GM12878 (cell line): ENCODE data around the gene IGSF22. TPM values are rescaled to one million over a fixed set of nuclear protein-coding genes. Genes with fewer than 3 reads are reported as not detected.

ENCODE experiments used
- ATF3 ChIP-seq: IDR thresholded peaks from 2 replicates; pipeline ENCODE4 v1.6.1; 2011; ENCODE audit warnings: low read depth, mild to moderate bottlenecking, low read length, moderate library complexity, borderline replicate concordance; ENCODE audit errors: extremely low read depth
- BRCA1 ChIP-seq: IDR thresholded peaks from 2 replicates; pipeline ENCODE4 v1.6.1; 2011; ENCODE audit warnings: low read depth, low read length, improper control_type of control experiment
- CBX5 ChIP-seq: sonication (generic); IDR thresholded peaks from 2 replicates; pipeline ENCODE4 v1.6.1; 2016; ENCODE audit warnings: low read depth, moderate library complexity, mild to moderate bottlenecking, inconsistent platforms
- CREB1 ChIP-seq: IDR thresholded peaks from 2 replicates; pipeline ENCODE4 v1.6.1; 2012; ENCODE audit warnings: low read depth, mild to moderate bottlenecking, inconsistent platforms
- E4F1 ChIP-seq: fragments of 450-650 bp; IDR thresholded peaks from 2 replicates; pipeline ENCODE4 v1.6.1; 2018; ENCODE audit warnings: borderline replicate concordance, mild to moderate bottlenecking; ENCODE audit not compliant: partially characterized antibody
- ETV6 ChIP-seq, 2 experiments: fragments of 450-650 bp in 1 of 2; IDR thresholded peaks in 1 of 2; conservative IDR thresholded peaks in 1 of 2; 2 replicates each; pipeline ENCODE4 v1.6.1; 2014; ENCODE audit warnings: antibody characterized with exemption in 1 of 2, borderline replicate concordance in 1 of 2, low read depth in 1 of 2, mild to moderate bottlenecking in 1 of 2, moderate library complexity in 1 of 2
- FOXK2 ChIP-seq: fragments of 450-650 bp; IDR thresholded peaks from 2 replicates; pipeline ENCODE4 v1.6.1; 2017; ENCODE audit warnings: mild to moderate bottlenecking, moderate library complexity
- HSF1 ChIP-seq: fragments of 150-350 bp; IDR thresholded peaks from 2 replicates; pipeline ENCODE4 v1.6.1; 2014; ENCODE audit warnings: mild to moderate bottlenecking, low read depth, low read length
- MAX ChIP-seq: IDR thresholded peaks from 2 replicates; pipeline ENCODE4 v1.6.1; 2012; ENCODE audit warnings: low read depth, low read length, improper control_type of control experiment
- NKRF ChIP-seq: fragments of 450-650 bp; conservative IDR thresholded peaks from 2 replicates; pipeline ENCODE4 v1.6.1; 2017; ENCODE audit warnings: mild to moderate bottlenecking, moderate library complexity
- PKNOX1 ChIP-seq: fragments of 450-650 bp; IDR thresholded peaks from 2 replicates; pipeline ENCODE4 v1.6.1; 2016; ENCODE audit warnings: mild to moderate bottlenecking
- PML ChIP-seq: IDR thresholded peaks from 2 replicates; pipeline ENCODE4 v1.6.1; 2012; ENCODE audit warnings: low read length, inconsistent platforms
- POLR2A ChIP-seq: IDR thresholded peaks from 2 replicates; pipeline ENCODE4 v1.6.1; 2011; ENCODE audit warnings: low read depth, mild to moderate bottlenecking, low read length
- POLR2AphosphoS2 ChIP-seq: IDR thresholded peaks from 2 replicates; pipeline ENCODE4 v1.6.1; 2011; ENCODE audit warnings: low read depth, mild to moderate bottlenecking, low read length, improper control_type of control experiment, moderate library complexity
- POU2F2 ChIP-seq: IDR thresholded peaks from 3 replicates; pipeline ENCODE4 v1.6.1; 2011; ENCODE audit warnings: low read depth, mild to moderate bottlenecking, low read length, borderline replicate concordance
- SIN3A ChIP-seq: IDR thresholded peaks from 2 replicates; pipeline ENCODE4 v1.6.1; 2012; ENCODE audit warnings: low read depth, low read length, improper control_type of control experiment
- SPI1 ChIP-seq: IDR thresholded peaks from 2 replicates; pipeline ENCODE4 v1.6.1; 2011; ENCODE audit warnings: low read depth, mild to moderate bottlenecking, low read length, moderate library complexity, borderline replicate concordance; ENCODE audit not compliant: insufficient read depth
- WRNIP1 ChIP-seq: IDR thresholded peaks from 2 replicates; pipeline ENCODE4 v1.6.1; 2011; ENCODE audit warnings: low read depth, low read length, improper control_type of control experiment, borderline replicate concordance
- ZBTB33 ChIP-seq: fragments of 450-650 bp; IDR thresholded peaks from 2 replicates; pipeline ENCODE4 v1.6.1; 2017; ENCODE audit warnings: mild to moderate bottlenecking
- ZNF384 ChIP-seq: IDR thresholded peaks from 2 replicates; pipeline ENCODE4 v1.6.1; 2012; ENCODE audit warnings: low read depth, mild to moderate bottlenecking, low read length, improper control_type of control experiment, borderline replicate concordance
- polyA plus RNA-seq, 11 experiments: library from polyadenylated mRNA; depleted of rRNA in 4 of 11; unstranded in 6 of 11; stranded (reverse) in 5 of 11; fragments of >200 nt; fragmentation: Nextera tagmentation in 4 of 11; fragmentation: Illumina TruSeq in 1 of 11; extraction: Ambion mirVana in 4 of 11; extraction: Trizol in 1 of 11; gene quantifications; 1 replicate in 1 of 11; 2 replicates in 10 of 11; pipeline versions ENCODE4 v1.2.1 to v1.2.3, GENCODE V29; 2011 to 2016; ENCODE audit warnings: inconsistent platforms in 2 of 11, missing spikeins in 2 of 11, low read depth in 1 of 11
- total RNA-seq, 4 experiments: library from RNA; depleted of rRNA in 3 of 4; stranded (reverse); fragments of >200 nt in 3 of 4; fragmentation: Illumina TruSeq in 1 of 4; extraction: Trizol in 1 of 4; gene quantifications; 2 replicates each; pipeline versions ENCODE4 v1.2.1 to v1.2.3, GENCODE V29; 2013 to 2021

IGSF22 gene
- total and polyA plus RNA-seq, 10 of the 15 experiments (the other 5 are each of a cell fraction or from before 2014, with no cell fraction given): 0.02 to 0.18 TPM; not detected in 8

GRCh38 chr11:18721561-18722292 lies 4.3 kb downstream of the IGSF22 start (continued):
- TF ChIP-seq WRNIP1 (no peak), CBX5 (no peak), FOXK2 (no peak), ETV6 (conservative IDR thresholded peaks at IDR 0.05 in 1 of 2, IDR thresholded peaks at IDR 0.05 in 1 of 2; ENCODE audit: borderline replicate concordance in 1 of 2, low read depth in 1 of 2) (no peak), PKNOX1 (no peak), SPI1 (peak; percentile 88), BRCA1 (no peak), E4F1 (no peak), ZNF384 (no peak), CREB1 (no peak), SIN3A (no peak), PML (no peak), HSF1 (no peak), NKRF (no peak), ATF3 (no peak), MAX (no peak), POLR2AphosphoS2 (no peak), POLR2A (no peak), POU2F2 (no peak), ZBTB33 (no peak)
